Ishikawa (cell line): ENCODE results near the gene HTT-AS.
A peak's percentile ranks its signal among the peaks of the same experiment; 100 is the strongest.

Experiments used
- CEBPB ChIP-seq: IDR thresholded peaks from 2 replicates; pipeline ENCODE4 v1.6.1; 2012
- CREB1 ChIP-seq: IDR thresholded peaks from 2 replicates; pipeline ENCODE4 v1.6.1; 2012; ENCODE audit warnings: low read depth
- EGR1 ChIP-seq: IDR thresholded peaks from 2 replicates; pipeline ENCODE4 v1.6.1; 2012
- EP300 ChIP-seq: IDR thresholded peaks from 2 replicates; pipeline ENCODE4 v1.6.1; 2012; ENCODE audit warnings: borderline replicate concordance
- FOXM1 ChIP-seq: IDR thresholded peaks from 2 replicates; pipeline ENCODE4 v1.6.1; 2012; ENCODE audit warnings: low read depth, borderline replicate concordance
- MAX ChIP-seq: IDR thresholded peaks from 2 replicates; pipeline ENCODE4 v1.6.1; 2012
- NFIC ChIP-seq: IDR thresholded peaks from 2 replicates; pipeline ENCODE4 v1.6.1; 2012
- RAD21 ChIP-seq: IDR thresholded peaks from 2 replicates; pipeline ENCODE4 v1.6.1; 2012; ENCODE audit warnings: low read depth
- REST ChIP-seq: IDR thresholded peaks from 2 replicates; pipeline ENCODE4 v1.6.1; 2012; ENCODE audit warnings: low read depth, mild to moderate bottlenecking
- TAF1 ChIP-seq: IDR thresholded peaks from 2 replicates; pipeline ENCODE4 v1.6.1; 2012; ENCODE audit warnings: low read depth, mild to moderate bottlenecking
- TCF12 ChIP-seq: IDR thresholded peaks from 2 replicates; pipeline ENCODE4 v1.6.1; 2012; ENCODE audit warnings: low read depth
- TEAD4 ChIP-seq: IDR thresholded peaks from 2 replicates; pipeline ENCODE4 v1.6.1; 2012
- USF1 ChIP-seq: IDR thresholded peaks from 2 replicates; pipeline ENCODE4 v1.6.1; 2012
- YY1 ChIP-seq: IDR thresholded peaks from 2 replicates; pipeline ENCODE4 v1.6.1; 2012; ENCODE audit warnings: low read depth
- ZBTB7A ChIP-seq: IDR thresholded peaks from 2 replicates; pipeline ENCODE4 v1.6.1; 2012; ENCODE audit warnings: low read depth

The HTT-AS gene

GRCh38 chr4:3108211-3108610 is 33.9 kb upstream of the HTT-AS start:
- TF ChIP-seq EGR1 = no peak
- TF ChIP-seq USF1 = no peak
- TF ChIP-seq REST = no peak
- TF ChIP-seq TEAD4 = no peak
- TF ChIP-seq CREB1 = no peak

GRCh38 chr4:3107691-3108121 is 33.4 kb upstream of the HTT-AS start:
- TF ChIP-seq TAF1 (no peak), EP300 (no peak), YY1 (no peak), FOXM1 (no peak), MAX (no peak), RAD21 (no peak), REST (no peak), NFIC (no peak), CREB1 (no peak), EGR1 (no peak), CEBPB (no peak), ZBTB7A (no peak), TCF12 (no peak), TEAD4 (no peak), USF1 (no peak)

- TF ChIP-seq FOXM1 = no peak
- TF ChIP-seq RAD21 = no peak
- no peak for TF ChIP-seq YY1
- no peak for TF ChIP-seq TCF12
- no peak for TF ChIP-seq MAX
- no peak for TF ChIP-seq USF1
- no peak for TF ChIP-seq EGR1
- no peak for TF ChIP-seq TAF1
- no peak for TF ChIP-seq CEBPB
- no peak for TF ChIP-seq ZBTB7A
- no peak for TF ChIP-seq EP300
These were observed 32.9 kb upstream of the HTT-AS start for GRCh38 chr4:3107271-3107670.

- TF ChIP-seq ZBTB7A (no peak), RAD21 (peak; percentile 84), YY1 (no peak), FOXM1 (no peak), TEAD4 (peak; percentile 54), EGR1 (no peak), CREB1 (no peak)
These were observed 32.2 kb upstream of the HTT-AS start for GRCh38 chr4:3106339-3107186.

- no peak for TF ChIP-seq CEBPB
- no peak for TF ChIP-seq TEAD4
- no peak for TF ChIP-seq FOXM1
- no peak for TF ChIP-seq USF1
- TF ChIP-seq YY1 = no peak
- TF ChIP-seq CREB1 = no peak
- TF ChIP-seq NFIC = no peak
- no peak for TF ChIP-seq MAX
- no peak for TF ChIP-seq ZBTB7A
These were observed 24.0 kb upstream of the HTT-AS start for GRCh38 chr4:3098346-3098745.

- TF ChIP-seq YY1 = no peak
- TF ChIP-seq EP300 = no peak
- no peak for TF ChIP-seq TCF12
- TF ChIP-seq RAD21 = no peak
- no peak for TF ChIP-seq TEAD4
- no peak for TF ChIP-seq NFIC
- no peak for TF ChIP-seq ZBTB7A
- TF ChIP-seq CREB1 = no peak
- no peak for TF ChIP-seq MAX
These were observed 21.9 kb upstream of the HTT-AS start for GRCh38 chr4:3096202-3096601.
